HepG2 (cell line): Measurements from ENCODE around the gene SNX22. TPM values are rescaled to one million over a fixed set of nuclear protein-coding genes. Genes with fewer than 3 reads are reported as not detected.

Experiments
- ATAC-seq: fragments of 200-7000 bp; cut with Tn5 transposase; 3 replicates; pipeline ENCODE4 v1.9.1; 2020; ENCODE audit warnings: mild to moderate bottlenecking, moderate library complexity
- BruUV-seq: library from RNA; stranded (reverse); fragments of 400-500 nt; replicated peaks from 2 replicates; lab custom pipeline; 2021; lab: Mats Ljungman, UMichigan
- CTCF ChIA-PET: fragments of 300-600 bp; formaldehyde crosslinking; extraction: SDS; loops from one replicate; lab custom pipeline; 2021; ENCODE audit warnings: low total read pairs, inconsistent platforms, low intra/inter-chr PET ratio; lab: Yijun Ruan, JAX
- POLR2A ChIA-PET: fragments of 350-600 bp; sonication (Branson Sonifier 250); formaldehyde crosslinking; loops from one replicate; lab custom pipeline; 2020; ENCODE audit warnings: antibody characterized with exemption, inconsistent platforms; lab: Yijun Ruan, JAX
- DNase-seq: peaks from one replicate; pipeline ENCODE4 v3.0.0-alpha.2; 2015; ENCODE audit warnings: low spot score
- FAIRE-seq: peaks from 3 replicates; lab custom pipeline; 2011; peaks lifted over from hg19 to GRCh38; lab: Jason Lieb, UNC
- H2AFZ ChIP-seq: one replicate; pipeline ENCODE4 v1.6.1; 2011; ENCODE audit warnings: low read length, inconsistent platforms
- H3K27ac ChIP-seq: fragments of 300-600 bp; 3 replicates; pipeline ENCODE4 v1.8.0; 2011; ENCODE audit warnings: mixed run types, mild to moderate bottlenecking, mixed read lengths, low read length, inconsistent platforms; ENCODE audit not compliant: insufficient read depth; ENCODE audit errors: extremely low read length
- H3K27me3 ChIP-seq, 2 experiments: fragments of 200-600 bp in 1 of 2; 2 replicates in 1 of 2; 3 replicates in 1 of 2; pipeline versions ENCODE4 v1.6.0 to v1.8.0; 2011; ENCODE audit warnings: low read length in 2 of 2, mild to moderate bottlenecking in 2 of 2, moderate library complexity in 2 of 2, inconsistent platforms in 1 of 2; ENCODE audit not compliant: insufficient read depth in 2 of 2, control insufficient read depth in 1 of 2
- H3K36me3 ChIP-seq, 2 experiments: fragments of 200-600 bp in 1 of 2; replicated peaks in 1 of 2; 2 replicates in 1 of 2; 3 replicates in 1 of 2; pipeline versions ENCODE4 v1.5.1 to v1.8.0; 2011; ENCODE audit warnings: low read length in 2 of 2, inconsistent platforms in 1 of 2; ENCODE audit not compliant: insufficient read depth in 2 of 2, control insufficient read depth in 1 of 2
- H3K4me1 ChIP-seq: 2 replicates; pipeline ENCODE4 v1.5.1; 2012; ENCODE audit warnings: low read length, inconsistent platforms; ENCODE audit not compliant: insufficient read depth
- H3K4me2 ChIP-seq: 2 replicates; pipeline ENCODE4 v1.6.0; 2011; ENCODE audit warnings: low read depth, low read length, inconsistent platforms
- H3K4me3 ChIP-seq, 3 experiments: fragments of 200-600 bp in 1 of 3; sonication (generic), shearing (Covaris generic) in 1 of 3; replicated peaks in 1 of 3; 2 replicates each; pipeline ENCODE4 v1.5.1; 2011 to 2016; ENCODE audit warnings: low read length in 3 of 3, inconsistent platforms in 2 of 3, low read depth in 2 of 3, mild to moderate bottlenecking in 2 of 3, control low read depth in 1 of 3, mixed read lengths in 1 of 3; ENCODE audit not compliant: insufficient read depth in 1 of 3
- H3K79me2 ChIP-seq: one replicate; pipeline ENCODE4 v1.6.1; 2011; ENCODE audit warnings: low read length, inconsistent platforms; ENCODE audit not compliant: insufficient read depth
- H3K9ac ChIP-seq: 2 replicates; pipeline ENCODE4 v1.6.0; 2011; ENCODE audit warnings: mild to moderate bottlenecking, low read depth, low read length, inconsistent platforms; ENCODE audit not compliant: insufficient read depth
- H3K9me3 ChIP-seq: 2 replicates; pipeline ENCODE4 v1.5.1; 2012; ENCODE audit warnings: mild to moderate bottlenecking, low read length
- H4K20me1 ChIP-seq: 2 replicates; pipeline ENCODE4 v1.6.0; 2011; ENCODE audit warnings: inconsistent platforms, mild to moderate bottlenecking, low read length, moderate library complexity; ENCODE audit not compliant: insufficient read depth
- ATF7 ChIP-seq, 2 experiments: fragments of 450-650 bp in 1 of 2; sonication (generic) in 1 of 2; formaldehyde crosslinking in 1 of 2; IDR thresholded peaks; 2 replicates each; pipeline versions ENCODE4 v1.4.0 to v1.6.1; 2016 to 2020; ENCODE audit warnings: antibody characterized with exemption in 1 of 2, mild to moderate bottlenecking in 1 of 2, missing genetic modification reagents in 1 of 2
- ESRRA ChIP-seq: sonication (generic); formaldehyde crosslinking; IDR thresholded peaks from 2 replicates; pipeline ENCODE4 v1.5.1; 2020; ENCODE audit warnings: mild to moderate bottlenecking, low read depth, missing genetic modification reagents
- MAFF ChIP-seq: IDR thresholded peaks from 2 replicates; pipeline ENCODE4 v1.6.1; 2011; ENCODE audit warnings: low read depth, low read length, improper control_type of control experiment
- MAFK ChIP-seq, 2 experiments: IDR thresholded peaks in 1 of 2; conservative IDR thresholded peaks in 1 of 2; 2 replicates each; pipeline ENCODE4 v1.6.1; 2011; ENCODE audit warnings: improper control_type of control experiment in 2 of 2, low read length in 2 of 2
- RBM22 ChIP-seq: fragments of 200-400 bp; formaldehyde crosslinking; optimal IDR thresholded peaks from 2 replicates; pipeline ENCODE3; 2017; ENCODE audit warnings: mild to moderate bottlenecking, low read length, moderate library complexity
- ZNF354B ChIP-seq: sonication (generic); formaldehyde crosslinking; IDR thresholded peaks from 2 replicates; pipeline ENCODE4 v1.8.0; 2022; ENCODE audit warnings: mild to moderate bottlenecking, missing genetic modification reagents
- ZNF761 ChIP-seq: sonication (generic); formaldehyde crosslinking; conservative IDR thresholded peaks from 2 replicates; pipeline ENCODE4 v1.4.0; 2020; ENCODE audit warnings: mild to moderate bottlenecking, missing genetic modification reagents
- ZSCAN25 ChIP-seq: sonication (generic); formaldehyde crosslinking; IDR thresholded peaks from 2 replicates; pipeline ENCODE4 v1.8.0; 2022; ENCODE audit warnings: mild to moderate bottlenecking, missing genetic modification reagents
- WGBS: methylation state at CpG from one replicate; pipeline ENCODE4 v1.1.6; 2017; ENCODE audit warnings: low lambda C conversion rate; 5-methylcytosine and 5-hydroxymethylcytosine counted together
- in situ Hi-C: cut with HindIII; loops from 2 replicates; pipeline ENCODE4 v1.10.0; 2017; ENCODE audit warnings: low pct_unique_long_range_greater_than_20kb; ENCODE audit not compliant: extremely low pct_ligation_motif_present
- intact Hi-C: fragments of 100-400 bp; cut with micrococcal nuclease; formaldehyde crosslinking; loops from one replicate; pipeline ENCODE4 v1.10.0; 2022; ENCODE audit not compliant: unreplicated experiment
- polyA plus RNA-seq, 8 experiments: library from polyadenylated mRNA; depleted of rRNA in 3 of 8; stranded (reverse) in 7 of 8; unstranded in 1 of 8; fragments of >200 nt; fragmentation: Illumina TruSeq in 4 of 8; extraction: Trizol in 4 of 8; gene quantifications; 2 replicates each; pipeline versions ENCODE4 v1.2.1 to v1.2.3, GENCODE V29; 2011 to 2016; ENCODE audit warnings: low read depth in 4 of 8, missing spikeins in 1 of 8, mixed read lengths in 1 of 8; ENCODE audit not compliant: insufficient read depth in 1 of 8
- total RNA-seq, 5 experiments: library from RNA; depleted of rRNA; stranded (reverse); fragments of >200 nt; fragmentation: Illumina TruSeq; extraction: Trizol; gene quantifications; 2 replicates each; pipeline ENCODE4 v1.2.3, GENCODE V29; 2016; ENCODE audit warnings: low read depth in 1 of 5

The SNX22 gene
- total and polyA plus RNA-seq, 2 of the 13 experiments (the other 11 are each of a cell fraction or from before 2014, with no cell fraction given) = 2.3 to 5.5 TPM

- no peak for ATAC-seq
- FAIRE-seq = no peak
- POLR2A ChIA-PET = no interaction called here
- in situ Hi-C loops (no loop called here), intact Hi-C loops (no loop called here)
- Histone ChIP-seq H3K9me3 (no peaks in the 10 kb centered on the region), H3K4me2 (no peak overlapping the region), H3K9ac (no peak overlapping the region), H3K27me3 (no peaks in the 10 kb centered on the region; a peak in 1 of 5 replicates), H4K20me1 (no peaks in the 10 kb centered on the region), H3K27ac (no peak overlapping the region), H3K4me1 (peaks cover 21% of the 10 kb centered on the region), H3K36me3 (peaks cover 3 to 10% of the 10 kb centered on the region in 2 experiments; a peak in 2 of 5 replicates), H3K4me3 (no peak overlapping the region), H3K79me2 (peaks cover 14% of the 10 kb centered on the region), H2AFZ (no peak overlapping the region)
- TF ChIP-seq MAFF (peak; percentile 87), RBM22 (peak; percentile 34), ESRRA (CRISPR knock-in tag) (no peak), MAFK (conservative IDR thresholded peaks at IDR 0.05 in 1 of 2, IDR thresholded peaks at IDR 0.05 in 1 of 2; ENCODE audit: low read length in 2 of 2) (peak; percentile 88 to 96), ZNF354B (CRISPR knock-in tag) (no peak), ZSCAN25 (CRISPR knock-in tag) (no peak)
- no TSS peak for BruUV-seq
- DNase-seq = no peak
- WGBS = 95% methylated on average over 5 of the region's 5 CpGs
- CTCF ChIA-PET = no interaction called here
Observed at GRCh38 chr15:64166102-64166890, 14.8 kb downstream of the SNX22 start.

DNA sequence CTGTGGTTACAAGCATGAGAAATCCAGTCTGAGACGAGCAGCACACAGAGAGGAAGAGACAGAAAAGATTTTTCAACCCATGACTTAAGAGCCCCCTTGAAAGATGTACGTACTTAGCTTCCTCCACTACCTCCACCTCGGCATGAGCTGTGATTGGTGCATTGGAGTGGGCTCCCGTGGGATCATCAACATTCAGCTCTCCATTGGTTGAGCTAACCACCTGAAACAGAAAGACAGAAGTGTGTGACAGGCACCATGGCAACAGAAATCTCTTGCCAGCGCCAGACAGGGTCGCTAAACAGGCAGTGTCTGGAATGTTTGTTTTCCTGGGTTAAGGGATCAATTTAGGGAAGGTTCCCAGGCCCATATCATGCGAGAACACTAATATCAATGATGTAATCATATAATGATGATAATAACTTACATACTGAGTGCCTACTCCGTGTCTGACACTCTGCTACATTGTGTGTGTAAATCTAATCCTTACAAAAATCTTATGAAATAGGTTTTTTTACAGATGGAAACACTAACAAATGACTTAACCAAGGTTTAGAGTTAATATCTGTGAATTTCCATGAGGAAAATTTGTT is 28.8 kb downstream of the SNX22 start:
- Histone ChIP-seq H3K4me3 (no peak overlapping the region), H4K20me1 (no peaks in the 10 kb centered on the region), H3K79me2 (no peaks in the 10 kb centered on the region), H2AFZ (no peak overlapping the region), H3K9ac (no peak overlapping the region), H3K27me3 (no peaks in the 10 kb centered on the region), H3K9me3 (no peaks in the 10 kb centered on the region), H3K36me3 (peaks cover 7 to 9% of the 10 kb centered on the region in 2 experiments; a peak in 4 of 5 replicates), H3K4me2 (no peak overlapping the region)
- POLR2A ChIA-PET = no interaction called here
- no peak for ATAC-seq
- WGBS = 96% methylated on average over 7 of the region's 8 CpGs
- in situ Hi-C loops = no loop called here
- no peak for TF ChIP-seq ZNF761 (CRISPR knock-in tag)
- TF ChIP-seq ATF7 (IDR thresholded peaks at IDR 0.05) = peak; percentile 19; the same call in 1 of the 2 replicates
- no peak for TF ChIP-seq ATF7 (CRISPR knock-in tag; IDR thresholded peaks at IDR 0.05)
- TF ChIP-seq, all 625 proteins: peak for 1
- DNase-seq (no peak), FAIRE-seq (no peak)
- Histone ChIP-seq H3K27ac (no peak overlapping the region), H3K4me1 (no peaks in the 10 kb centered on the region)
- no TSS peak for BruUV-seq
- CTCF ChIA-PET = no interaction called here
- intact Hi-C loops = no loop called here
